ENCODE measurements around the gene ARHGAP5.
"Not testable (repeated sequence)": the region's sequence is repeated elsewhere in the genome, so short reads cannot be mapped to it uniquely, and the experiment has no call there.

DNA sequence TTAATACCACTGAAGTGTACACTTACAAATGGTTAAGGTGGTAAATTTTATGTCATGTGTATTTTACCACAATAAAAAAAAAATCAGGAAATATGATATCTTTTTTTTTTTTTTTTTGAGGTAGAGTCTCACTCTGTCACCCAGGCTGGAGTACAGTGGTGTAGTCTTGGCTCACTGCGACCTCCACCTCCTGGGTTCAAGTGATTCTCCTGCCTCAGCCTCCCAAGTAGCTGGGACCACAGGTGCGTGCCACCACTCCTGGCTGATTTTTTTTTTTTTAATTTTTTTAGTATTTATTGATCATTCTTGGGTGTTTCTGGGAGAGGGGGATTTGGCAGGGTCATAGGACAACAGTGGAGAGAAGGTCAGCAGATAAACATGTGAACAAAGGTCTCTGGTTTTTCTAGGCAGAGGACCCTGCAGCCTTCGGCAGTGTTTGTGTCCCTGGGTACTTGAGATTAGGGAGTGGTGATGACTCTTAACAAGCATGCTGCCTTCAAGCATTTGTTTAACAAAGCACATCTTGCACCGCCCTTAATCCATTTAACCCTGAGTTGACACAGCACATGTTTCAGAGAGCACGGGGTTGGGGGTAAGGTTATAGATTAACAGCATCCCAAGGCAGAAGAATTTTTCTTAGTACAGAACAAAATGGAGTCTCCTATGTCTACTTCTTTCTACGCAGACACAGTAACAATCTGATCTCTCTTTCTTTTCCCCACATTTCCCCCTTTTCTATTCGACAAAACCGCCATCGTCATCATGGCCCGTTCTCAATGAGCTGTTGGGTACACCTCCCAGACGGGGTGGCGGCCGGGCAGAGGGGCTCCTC lies 50.0 kb downstream of the ARHGAP5 start:
- TF ChIP-seq EZH2 (IDR thresholded peaks at IDR 0.05; ENCODE audit: borderline replicate concordance, insufficient read depth, low read depth, low read length, poor library complexity, severe bottlenecking): not testable (repeated sequence)
- TF ChIP-seq, protein P1, sequence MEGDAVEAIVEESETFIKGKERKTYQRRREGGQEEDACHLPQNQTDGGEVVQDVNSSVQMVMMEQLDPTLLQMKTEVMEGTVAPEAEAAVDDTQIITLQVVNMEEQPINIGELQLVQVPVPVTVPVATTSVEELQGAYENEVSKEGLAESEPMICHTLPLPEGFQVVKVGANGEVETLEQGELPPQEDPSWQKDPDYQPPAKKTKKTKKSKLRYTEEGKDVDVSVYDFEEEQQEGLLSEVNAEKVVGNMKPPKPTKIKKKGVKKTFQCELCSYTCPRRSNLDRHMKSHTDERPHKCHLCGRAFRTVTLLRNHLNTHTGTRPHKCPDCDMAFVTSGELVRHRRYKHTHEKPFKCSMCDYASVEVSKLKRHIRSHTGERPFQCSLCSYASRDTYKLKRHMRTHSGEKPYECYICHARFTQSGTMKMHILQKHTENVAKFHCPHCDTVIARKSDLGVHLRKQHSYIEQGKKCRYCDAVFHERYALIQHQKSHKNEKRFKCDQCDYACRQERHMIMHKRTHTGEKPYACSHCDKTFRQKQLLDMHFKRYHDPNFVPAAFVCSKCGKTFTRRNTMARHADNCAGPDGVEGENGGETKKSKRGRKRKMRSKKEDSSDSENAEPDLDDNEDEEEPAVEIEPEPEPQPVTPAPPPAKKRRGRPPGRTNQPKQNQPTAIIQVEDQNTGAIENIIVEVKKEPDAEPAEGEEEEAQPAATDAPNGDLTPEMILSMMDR (IDR thresholded peaks at IDR 0.05): not testable (repeated sequence)

All from B cell (primary cell).